Mucosa of rectum (tissue), 2 donors: Measurements from ENCODE around the gene PSMA3.

Experiments used
- H3K27ac ChIP-seq, 2 donors: one replicate each; pipeline ENCODE4 v1.7.0; 2013; ENCODE audit warnings: inconsistent platforms in 2 of 2, low read depth in 2 of 2, low read length in 2 of 2
- H3K27me3 ChIP-seq, 2 donors: one replicate each; pipeline ENCODE4 v1.7.0; 2013; ENCODE audit warnings: low read length in 2 of 2; ENCODE audit not compliant: control insufficient read depth in 2 of 2, insufficient read depth in 2 of 2
- H3K36me3 ChIP-seq, 2 donors: one replicate each; pipeline ENCODE4 v1.7.0; 2013; ENCODE audit warnings: low read length in 2 of 2; ENCODE audit not compliant: control insufficient read depth in 2 of 2, insufficient read depth in 2 of 2
- H3K4me1 ChIP-seq, 2 donors: one replicate each; pipeline ENCODE4 v1.7.0; 2013; ENCODE audit warnings: low read length in 2 of 2, mild to moderate bottlenecking in 1 of 2; ENCODE audit not compliant: control insufficient read depth in 2 of 2, insufficient read depth in 2 of 2
- H3K4me3 ChIP-seq, 2 donors: one replicate each; pipeline ENCODE4 v1.7.0; 2013; ENCODE audit warnings: low read length in 2 of 2
- H3K9ac ChIP-seq, 2 donors: one replicate each; pipeline ENCODE4 v1.7.0; 2013; ENCODE audit warnings: low read length in 2 of 2, low read depth in 1 of 2, mild to moderate bottlenecking in 1 of 2
- H3K9me3 ChIP-seq, 2 donors: one replicate each; pipeline ENCODE4 v1.7.0; 2013; ENCODE audit warnings: low read length in 2 of 2; ENCODE audit not compliant: control insufficient read depth in 2 of 2
- donor health status: healthy.
- donor health status: Normal muscosa, but diverticular disease.

Gene PSMA3

DNA sequence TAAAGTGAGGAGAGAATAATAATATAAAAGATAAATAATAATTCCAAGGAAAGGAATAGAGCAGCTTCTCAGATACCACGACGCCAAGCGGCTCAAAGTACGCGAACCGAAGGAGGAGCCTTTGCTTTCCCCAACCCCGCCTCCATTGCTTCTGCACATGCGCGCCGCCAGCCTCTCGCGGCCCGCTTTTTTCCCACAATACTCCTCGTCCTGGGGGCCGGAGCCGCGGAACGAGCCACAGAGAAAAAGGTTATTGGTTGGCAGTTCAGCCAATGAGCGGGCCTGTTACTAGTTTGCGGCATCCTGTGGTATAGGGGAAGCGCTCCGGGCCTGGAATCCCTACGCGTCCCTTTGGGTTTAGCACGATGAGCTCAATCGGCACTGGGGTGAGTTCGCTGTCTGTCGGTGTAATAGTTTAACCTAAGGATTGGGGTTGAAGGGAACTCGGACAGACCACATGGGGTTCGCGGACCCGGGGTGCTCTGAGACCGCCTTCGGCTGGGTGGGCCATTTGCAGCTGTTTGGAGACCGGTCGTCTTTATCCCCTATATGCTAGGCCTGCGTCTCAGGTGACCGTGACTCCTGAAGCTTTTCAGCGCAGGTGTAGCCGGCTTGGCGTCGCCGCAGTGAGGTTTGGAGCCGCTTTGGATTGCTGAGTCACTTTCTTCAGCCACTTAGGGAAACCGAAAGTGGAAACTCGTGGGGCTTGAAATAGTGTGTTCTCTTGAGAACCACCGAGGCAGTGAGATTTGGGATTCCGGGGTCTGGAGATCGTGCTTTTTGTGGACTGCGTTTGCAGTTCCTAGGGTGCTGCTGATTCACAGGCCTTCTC is at the start of gene PSMA3:
Gene PSMA3 (plus strand): TSS at position 288 of the 832 bp plus-strand sequence. CDS start 78 bp downstream, at position 366.
- Histone ChIP-seq H3K9me3 (no peaks in the 10 kb centered on the region), H3K36me3 (peaks cover 5 to 7% of the 10 kb centered on the region in 2 donors), H3K27me3 (no peaks in the 10 kb centered on the region), H3K4me3 (peak within 1 kb of the TSS; percentile 98 to 99), H3K4me1 (peaks cover 7 to 16% of the 10 kb centered on the region in 2 donors), H3K9ac (peak within 1 kb of the TSS; percentile 95 to 98), H3K27ac (peak within 1 kb of the TSS; percentile 97 to 98)

DNA sequence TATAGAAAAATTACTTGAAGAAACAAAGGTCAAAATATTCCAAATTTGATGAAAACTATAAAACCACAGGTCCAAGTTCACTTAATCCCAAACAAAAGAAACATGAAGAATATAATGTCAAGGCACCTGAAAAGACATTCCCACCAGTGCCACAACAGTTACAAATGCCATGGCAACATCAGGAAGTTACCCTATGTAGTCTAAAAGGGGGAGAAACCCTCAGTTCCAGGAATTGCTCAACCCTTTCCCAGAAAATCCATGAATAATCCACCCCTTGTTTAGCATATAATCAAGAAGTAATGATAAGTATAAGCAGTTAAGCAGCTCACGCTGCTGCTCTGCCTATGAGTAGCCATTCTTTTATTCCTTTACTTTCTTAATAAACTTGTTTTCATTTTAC is 48.4 kb upstream of the PSMA3 start:
- H3K9ac ChIP-seq: no peak overlapping the region
- H3K9me3 ChIP-seq: no peaks in the 10 kb centered on the region
- H3K27ac ChIP-seq: no peak overlapping the region
- no peaks in the 10 kb centered on the region for H3K27me3 ChIP-seq
- peaks cover 20 to 42% of the 10 kb centered on the region in 2 donors for H3K4me1 ChIP-seq
- H3K4me3 ChIP-seq: no peak overlapping the region
- no peaks in the 10 kb centered on the region for H3K36me3 ChIP-seq

DNA sequence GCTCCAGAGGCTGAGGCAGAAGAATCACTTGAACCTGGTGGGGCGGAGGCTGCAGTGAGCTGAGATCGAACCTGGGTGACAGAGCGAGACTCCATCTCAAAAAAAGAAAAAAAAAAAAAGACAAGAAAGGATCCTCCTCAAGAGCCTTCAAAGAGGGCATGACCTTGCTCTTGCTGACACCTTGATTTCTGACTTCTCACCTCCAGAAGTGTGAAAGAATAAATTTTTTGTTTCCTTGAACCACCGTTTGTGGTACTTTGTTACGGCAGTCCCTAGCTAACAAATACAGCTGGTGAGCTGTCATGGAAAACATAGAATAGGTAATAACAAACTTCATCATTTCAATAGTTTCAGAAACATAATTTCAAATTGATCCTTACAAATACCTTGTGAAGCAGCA is 46.6 kb upstream of the PSMA3 start:
- no peaks in the 10 kb centered on the region for H3K36me3 ChIP-seq
- H3K4me1 ChIP-seq: peaks cover 18 to 23% of the 10 kb centered on the region in 2 donors
- no peaks in the 10 kb centered on the region for H3K9me3 ChIP-seq
- no peaks in the 10 kb centered on the region for H3K27me3 ChIP-seq
- no peak overlapping the region for H3K27ac ChIP-seq
- no peak overlapping the region for H3K9ac ChIP-seq
- no peak overlapping the region for H3K4me3 ChIP-seq

DNA sequence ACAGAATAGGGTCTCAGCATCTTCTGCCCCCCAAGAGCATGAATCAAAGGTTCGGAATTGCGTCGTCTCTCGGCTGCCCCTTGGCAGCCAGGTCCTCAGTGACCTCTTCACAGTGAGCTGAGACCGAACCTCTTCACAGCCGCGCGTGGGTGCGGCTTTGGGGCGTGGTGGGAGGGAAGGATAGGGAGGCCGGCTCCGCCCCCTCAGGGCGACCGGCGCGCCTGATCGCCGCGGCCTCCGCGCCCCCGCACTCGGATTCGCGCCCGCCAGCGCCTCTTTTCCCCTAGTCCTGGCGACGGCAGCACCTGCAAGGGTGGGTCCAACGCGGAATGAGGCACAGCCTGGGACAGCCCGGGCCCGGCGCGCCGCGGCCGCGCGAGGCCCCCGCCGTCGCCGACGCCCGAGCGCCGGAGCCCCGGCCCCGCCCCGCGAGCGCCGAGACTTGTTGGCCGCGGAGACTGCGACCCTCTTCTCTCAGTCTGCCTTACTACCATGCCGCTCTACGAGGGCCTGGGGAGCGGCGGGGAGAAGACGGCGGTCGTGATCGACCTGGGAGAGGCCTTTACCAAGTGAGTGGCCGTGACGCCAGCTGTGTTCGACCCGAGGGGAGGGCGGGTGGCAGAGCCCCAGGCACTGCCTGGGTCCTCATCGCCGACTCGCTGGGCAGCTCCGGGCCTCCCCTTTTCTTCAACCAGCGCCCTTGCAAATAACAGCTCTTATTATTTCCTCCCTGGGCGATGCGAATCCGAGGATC is 44.7 kb upstream of the PSMA3 start, which contains the start of gene ACTR10:
Gene ACTR10 (plus strand): TSS at position 424 of the 754 bp plus-strand sequence. CDS start 69 bp downstream, at position 493.
- peak within 1 kb of the TSS; percentile 92 to 93 for H3K27ac ChIP-seq
- peak within 1 kb of the TSS; percentile 85 to 94 for H3K9ac ChIP-seq
- H3K27me3 ChIP-seq: no peaks in the 10 kb centered on the region
- H3K36me3 ChIP-seq: peaks cover 0 to 8% of the 10 kb centered on the region in 2 donors
- H3K4me3 ChIP-seq: peak within 1 kb of the TSS; percentile 85 to 97
- H3K9me3 ChIP-seq: no peaks in the 10 kb centered on the region
- peaks cover 10 to 15% of the 10 kb centered on the region in 2 donors for H3K4me1 ChIP-seq

GRCh38 chr14:58200480-58200841 is 44.2 kb upstream of the PSMA3 start:
- H3K4me3 ChIP-seq: peak overlapping the region; percentile 85 to 97
- H3K4me1 ChIP-seq: peaks cover 10 to 15% of the 10 kb centered on the region in 2 donors
- no peaks in the 10 kb centered on the region for H3K27me3 ChIP-seq
- H3K9ac ChIP-seq: peak overlapping the region; percentile 85 to 94
- peaks cover 0 to 8% of the 10 kb centered on the region in 2 donors for H3K36me3 ChIP-seq
- H3K27ac ChIP-seq: peak overlapping the region; percentile 92 to 93
- no peaks in the 10 kb centered on the region for H3K9me3 ChIP-seq

- peak overlapping the region; percentile 92 to 93 for H3K27ac ChIP-seq
- peak overlapping the region; percentile 85 to 97 for H3K4me3 ChIP-seq
Measured at GRCh38 chr14:58200846-58201245, 43.8 kb upstream of the PSMA3 start.

DNA sequence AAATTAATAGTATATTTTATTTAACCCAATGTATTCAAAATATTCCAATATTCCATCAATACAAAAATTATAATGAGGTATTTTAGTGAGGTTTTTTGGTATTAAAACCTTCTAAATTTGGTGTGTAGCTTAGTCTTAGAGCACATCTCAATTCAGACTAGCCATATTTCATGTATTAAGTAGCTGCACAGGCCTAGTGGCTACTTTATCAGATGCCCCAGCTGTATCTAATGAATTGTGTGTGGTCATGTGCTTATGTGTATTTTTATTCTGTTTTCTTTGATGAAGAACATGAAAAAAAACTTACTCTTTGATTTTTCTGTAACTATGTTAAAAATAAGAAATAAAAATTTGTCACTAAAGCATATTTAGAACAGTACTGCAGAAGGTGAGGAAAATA is 31.5 kb upstream of the PSMA3 start:
- Histone ChIP-seq H3K36me3 (peaks cover 36 to 57% of the 10 kb centered on the region in 2 donors), H3K27ac (no peak overlapping the region), H3K27me3 (no peaks in the 10 kb centered on the region), H3K4me3 (no peak overlapping the region), H3K4me1 (no peaks in the 10 kb centered on the region), H3K9ac (no peak overlapping the region), H3K9me3 (no peaks in the 10 kb centered on the region)

More at GRCh38 chr14:58200846-58201245, 43.8 kb upstream of the PSMA3 start:
- Histone ChIP-seq H3K9me3 (no peaks in the 10 kb centered on the region), H3K4me1 (peaks cover 10 to 15% of the 10 kb centered on the region in 2 donors), H3K9ac (peak overlapping the region; percentile 85 to 94), H3K27me3 (no peaks in the 10 kb centered on the region), H3K36me3 (peaks cover 0 to 8% of the 10 kb centered on the region in 2 donors)

DNA sequence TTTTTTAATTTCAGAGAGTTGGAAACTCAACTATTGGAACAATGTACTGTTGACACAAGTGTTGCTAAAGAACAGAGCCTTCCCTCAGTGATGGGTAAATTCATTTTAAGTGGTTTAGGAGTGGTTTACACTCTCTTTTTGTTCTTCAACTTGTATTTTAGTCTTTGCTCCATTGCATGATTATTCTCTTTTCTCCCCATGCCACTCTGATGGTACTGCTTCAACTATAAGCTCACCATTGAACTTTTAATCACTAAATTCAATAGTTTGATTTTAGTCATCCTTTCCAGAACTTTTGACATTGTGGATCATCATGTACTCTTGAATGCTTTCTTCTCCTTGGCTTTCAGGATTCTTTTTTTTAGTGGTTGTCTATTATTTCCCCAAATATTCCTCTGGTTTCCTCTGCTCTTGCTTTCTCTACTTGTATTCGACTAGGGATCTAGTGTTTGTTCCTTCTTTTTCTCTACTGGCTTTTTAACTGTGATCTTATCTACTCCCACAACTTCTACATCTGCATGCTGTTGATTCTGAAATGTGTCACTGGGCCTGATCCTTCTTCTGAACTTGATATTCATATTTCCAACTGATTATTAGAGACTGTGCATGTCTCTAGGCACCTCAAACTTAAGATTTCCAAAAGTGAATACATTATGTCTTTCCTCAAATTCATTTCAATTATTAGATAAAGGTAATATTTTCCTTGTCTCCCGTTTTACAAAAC is 29.3 kb upstream of the PSMA3 start:
- Histone ChIP-seq H3K4me1 (no peaks in the 10 kb centered on the region), H3K27me3 (no peaks in the 10 kb centered on the region), H3K27ac (no peak overlapping the region), H3K4me3 (no peak overlapping the region), H3K9ac (no peak overlapping the region), H3K9me3 (no peaks in the 10 kb centered on the region), H3K36me3 (peaks cover 19 to 49% of the 10 kb centered on the region in 2 donors)

- peaks cover 18 to 46% of the 10 kb centered on the region in 2 donors for H3K36me3 ChIP-seq
- H3K9me3 ChIP-seq: no peaks in the 10 kb centered on the region
- no peak overlapping the region for H3K27ac ChIP-seq
- H3K4me1 ChIP-seq: no peaks in the 10 kb centered on the region
- no peak overlapping the region for H3K4me3 ChIP-seq
- H3K9ac ChIP-seq: no peak overlapping the region
- H3K27me3 ChIP-seq: no peaks in the 10 kb centered on the region
Measured at GRCh38 chr14:58216544-58216943, 28.1 kb upstream of the PSMA3 start.
